Natural killer cell (primary cell): ENCODE measurements around the gene ZSWIM9. TPM values are rescaled to one million over a fixed set of nuclear protein-coding genes. Genes with fewer than 3 reads are reported as not detected.

Experiments used
- ATAC-seq, 3 donors: fragments of 150-1000 bp in 2 of 3; fragments of 200-7000 bp in 1 of 3; cut with Tn5 transposase; 1 replicate in 1 of 3; 2 replicates in 2 of 3; pipeline ENCODE4 v1.10.0; 2021; ENCODE audit warnings: mild to moderate bottlenecking in 2 of 3, moderate library complexity in 2 of 3
- DNase-seq, 2 donors: peaks; one replicate each; pipeline versions ENCODE4 v3.0.0 to v3.0.0-alpha.2; 2013 to 2021; ENCODE audit warnings: mixed read lengths in 1 of 2
- H3K27ac ChIP-seq: one replicate; pipeline ENCODE4 v1.5.1; 2013; ENCODE audit warnings: mild to moderate bottlenecking, low read length
- H3K27me3 ChIP-seq: one replicate; pipeline ENCODE4 v1.6.1; 2013; ENCODE audit warnings: low read length; ENCODE audit not compliant: control insufficient read depth, insufficient read depth
- H3K36me3 ChIP-seq: one replicate; pipeline ENCODE4 v1.6.1; 2013; ENCODE audit warnings: low read length; ENCODE audit not compliant: control insufficient read depth, insufficient read depth
- H3K4me1 ChIP-seq: one replicate; pipeline ENCODE4 v1.6.1; 2013; ENCODE audit warnings: low read length; ENCODE audit not compliant: control insufficient read depth, insufficient read depth
- H3K4me3 ChIP-seq: one replicate; pipeline ENCODE4 v1.5.1; 2013; ENCODE audit warnings: low read length
- H3K9me3 ChIP-seq: one replicate; pipeline ENCODE4 v1.6.1; 2013; ENCODE audit warnings: low read length; ENCODE audit not compliant: control insufficient read depth, insufficient read depth
- H3K27ac Mint-ChIP-seq, 2 donors: one replicate each; pipeline ENCODE4 v1.8.0; 2022; ENCODE audit warnings: mild to moderate bottlenecking in 2 of 2, mixed read lengths in 2 of 2, moderate library complexity in 1 of 2
- H3K27me3 Mint-ChIP-seq, 2 donors: one replicate each; pipeline ENCODE4 v1.8.0; 2022; ENCODE audit warnings: low read depth in 2 of 2, mixed read lengths in 2 of 2
- H3K36me3 Mint-ChIP-seq: one replicate; pipeline ENCODE4 v1.8.0; 2022; ENCODE audit warnings: mixed read lengths
- H3K4me1 Mint-ChIP-seq, 2 donors: one replicate each; pipeline ENCODE4 v1.8.0; 2022; ENCODE audit warnings: mixed read lengths in 2 of 2
- H3K4me3 Mint-ChIP-seq: one replicate; pipeline ENCODE4 v1.8.0; 2022; ENCODE audit warnings: mild to moderate bottlenecking, moderate library complexity, mixed read lengths
- H3K9me3 Mint-ChIP-seq, 2 donors: one replicate each; pipeline ENCODE4 v1.8.0; 2022; ENCODE audit warnings: mixed read lengths in 2 of 2
- WGBS: methylation state at CpG from one replicate; pipeline ENCODE4 v1.1.7; 2013; ENCODE audit warnings: missing lambda C conversion rate; ENCODE audit not compliant: insufficient coverage; 5-methylcytosine and 5-hydroxymethylcytosine counted together
- intact Hi-C: fragments of 100-400 bp; cut with micrococcal nuclease; formaldehyde crosslinking; loops from one replicate; pipeline ENCODE4 v1.14.2; 2022
- total RNA-seq, 4 donors: library from RNA; stranded (reverse); fragments of 120-200 nt in 1 of 4; gene quantifications; one replicate each; pipeline versions ENCODE4 v1.2.3 to v1.2.4, GENCODE V29; 2013 to 2022
- TF ChIP-seq, protein P1 (sequence below): fragments of 200-600 bp; IDR thresholded peaks from one replicate; pipeline ENCODE4 v1.8.0; 2022; ENCODE audit warnings: antibody characterized with exemption

The ZSWIM9 gene
- total RNA-seq, 3 donors from 2014 or later (not counting 1 experiment from before 2014, with no cell fraction given), result 4.0 to 7.0 (median 5.4) TPM

DNA sequence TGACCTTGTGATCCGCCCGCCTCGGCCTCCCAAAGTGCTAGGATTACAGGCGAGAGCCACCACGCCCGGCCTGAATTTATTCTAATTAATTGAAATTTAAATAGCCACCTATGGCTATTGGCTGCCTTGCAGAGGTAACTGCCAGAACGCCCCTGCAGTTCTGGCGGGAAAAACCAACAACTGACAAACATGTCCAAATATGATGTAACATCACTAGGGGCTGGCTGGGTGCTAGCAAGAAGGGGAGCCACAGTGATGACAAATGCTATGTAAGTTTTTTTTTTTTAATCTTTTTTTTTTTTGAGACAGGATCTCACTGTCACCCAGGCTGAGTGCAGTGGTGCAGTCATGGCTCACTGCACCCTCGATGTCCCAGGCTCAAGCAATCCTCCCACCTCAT, 12.9 kb downstream of the ZSWIM9 start:
- Mint-ChIP-seq H3K27ac (no peak overlapping the region), H3K4me3 (no peak overlapping the region), H3K27me3 (no peaks in the 10 kb centered on the region), H3K9me3 (peaks cover 0 to 2% of the 10 kb centered on the region in 2 donors), H3K4me1 (no peaks in the 10 kb centered on the region), H3K36me3 (no peaks in the 10 kb centered on the region)
- Histone ChIP-seq H3K36me3 (peaks cover 2% of the 10 kb centered on the region), H3K27me3 (no peaks in the 10 kb centered on the region), H3K9me3 (no peaks in the 10 kb centered on the region), H3K27ac (no peak overlapping the region), H3K4me1 (no peaks in the 10 kb centered on the region), H3K4me3 (no peak overlapping the region)
- DNase-seq, result no peak
- ATAC-seq, result no peak
- TF ChIP-seq, protein P1, sequence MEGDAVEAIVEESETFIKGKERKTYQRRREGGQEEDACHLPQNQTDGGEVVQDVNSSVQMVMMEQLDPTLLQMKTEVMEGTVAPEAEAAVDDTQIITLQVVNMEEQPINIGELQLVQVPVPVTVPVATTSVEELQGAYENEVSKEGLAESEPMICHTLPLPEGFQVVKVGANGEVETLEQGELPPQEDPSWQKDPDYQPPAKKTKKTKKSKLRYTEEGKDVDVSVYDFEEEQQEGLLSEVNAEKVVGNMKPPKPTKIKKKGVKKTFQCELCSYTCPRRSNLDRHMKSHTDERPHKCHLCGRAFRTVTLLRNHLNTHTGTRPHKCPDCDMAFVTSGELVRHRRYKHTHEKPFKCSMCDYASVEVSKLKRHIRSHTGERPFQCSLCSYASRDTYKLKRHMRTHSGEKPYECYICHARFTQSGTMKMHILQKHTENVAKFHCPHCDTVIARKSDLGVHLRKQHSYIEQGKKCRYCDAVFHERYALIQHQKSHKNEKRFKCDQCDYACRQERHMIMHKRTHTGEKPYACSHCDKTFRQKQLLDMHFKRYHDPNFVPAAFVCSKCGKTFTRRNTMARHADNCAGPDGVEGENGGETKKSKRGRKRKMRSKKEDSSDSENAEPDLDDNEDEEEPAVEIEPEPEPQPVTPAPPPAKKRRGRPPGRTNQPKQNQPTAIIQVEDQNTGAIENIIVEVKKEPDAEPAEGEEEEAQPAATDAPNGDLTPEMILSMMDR, result no peak
- WGBS, result 94% methylated on average over 8 of the region's 9 CpGs
- intact Hi-C loops, result no loop called here

DNA sequence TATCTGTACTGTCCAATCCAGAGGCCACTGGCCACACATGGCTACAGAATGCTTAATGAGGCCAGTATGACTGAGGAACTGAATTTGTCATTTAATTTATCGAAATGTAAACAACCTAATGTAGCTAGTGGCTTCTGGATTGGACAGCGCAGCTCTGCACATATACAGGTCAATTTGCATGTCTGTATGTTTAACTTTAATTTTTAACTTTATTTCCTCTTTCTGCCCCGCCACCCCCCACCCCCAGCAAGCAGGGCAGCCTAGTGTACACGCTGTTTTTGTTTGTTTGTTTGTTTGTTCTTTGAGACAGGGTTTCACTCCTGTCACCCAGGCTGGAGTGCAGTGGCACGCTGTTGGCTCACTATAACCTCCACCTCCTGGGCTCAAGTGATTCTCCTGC, 15.5 kb downstream of the ZSWIM9 start:
- no peak for ATAC-seq

DNA sequence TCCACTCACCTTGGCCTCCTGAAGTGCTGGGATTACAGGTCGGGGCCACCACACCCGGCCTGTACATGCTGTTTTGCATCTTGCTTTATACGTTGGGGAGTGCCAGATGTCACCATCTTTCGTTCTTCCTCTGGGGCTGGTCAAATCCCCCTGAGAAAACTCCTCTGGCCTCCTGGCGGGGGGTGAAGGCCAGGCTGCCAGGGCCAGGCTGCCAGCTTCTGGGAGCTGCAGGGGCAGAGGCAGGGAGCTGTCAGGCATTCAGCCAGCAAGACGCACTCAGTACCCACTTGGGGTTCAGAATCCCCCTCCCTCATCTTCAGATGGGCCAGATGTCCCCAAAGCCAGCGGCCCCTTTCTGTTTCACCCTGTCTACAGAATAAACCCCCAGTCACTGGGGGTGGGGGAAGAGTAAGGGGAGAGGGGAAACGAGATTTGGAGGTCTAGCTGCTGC, 16.1 kb downstream of the ZSWIM9 start:
- Mint-ChIP-seq H3K4me3 (no peak overlapping the region), H3K36me3 (no peaks in the 10 kb centered on the region), H3K27ac (no peak overlapping the region), H3K27me3 (no peaks in the 10 kb centered on the region), H3K4me1 (no peaks in the 10 kb centered on the region), H3K9me3 (peaks cover 0 to 2% of the 10 kb centered on the region in 2 donors)
- no peak overlapping the region for H3K4me3 ChIP-seq
- ATAC-seq (no peak), DNase-seq (no peak)
- TF ChIP-seq, protein P1, result no peak
- no peaks in the 10 kb centered on the region for H3K9me3 ChIP-seq
- peaks cover 2% of the 10 kb centered on the region for H3K36me3 ChIP-seq
- no peaks in the 10 kb centered on the region for H3K4me1 ChIP-seq
- no peak overlapping the region for H3K27ac ChIP-seq
- intact Hi-C loops, result no loop called here
- WGBS, result 71% methylated on average over 7 of the region's 8 CpGs
- no peaks in the 10 kb centered on the region for H3K27me3 ChIP-seq

More for the DNA sequence above, 15.5 kb downstream of the ZSWIM9 start:
- no peak overlapping the region for H3K27ac Mint-ChIP-seq
- no peaks in the 10 kb centered on the region for H3K36me3 Mint-ChIP-seq
- peaks cover 2% of the 10 kb centered on the region for H3K36me3 ChIP-seq
- no peaks in the 10 kb centered on the region for H3K27me3 ChIP-seq
- DNase-seq, result no peak
- TF ChIP-seq, protein P1, result no peak
- H3K4me3 ChIP-seq, result no peak overlapping the region
- H3K9me3 Mint-ChIP-seq, result peaks cover 0 to 2% of the 10 kb centered on the region in 2 donors
- no peak overlapping the region for H3K27ac ChIP-seq
- WGBS, result 83% methylated on average over 3 of the region's 5 CpGs
- no peak overlapping the region for H3K4me3 Mint-ChIP-seq
- no peaks in the 10 kb centered on the region for H3K27me3 Mint-ChIP-seq
- no peaks in the 10 kb centered on the region for H3K9me3 ChIP-seq
- no peaks in the 10 kb centered on the region for H3K4me1 ChIP-seq
- H3K4me1 Mint-ChIP-seq, result no peaks in the 10 kb centered on the region
- intact Hi-C loops, result no loop called here

DNA sequence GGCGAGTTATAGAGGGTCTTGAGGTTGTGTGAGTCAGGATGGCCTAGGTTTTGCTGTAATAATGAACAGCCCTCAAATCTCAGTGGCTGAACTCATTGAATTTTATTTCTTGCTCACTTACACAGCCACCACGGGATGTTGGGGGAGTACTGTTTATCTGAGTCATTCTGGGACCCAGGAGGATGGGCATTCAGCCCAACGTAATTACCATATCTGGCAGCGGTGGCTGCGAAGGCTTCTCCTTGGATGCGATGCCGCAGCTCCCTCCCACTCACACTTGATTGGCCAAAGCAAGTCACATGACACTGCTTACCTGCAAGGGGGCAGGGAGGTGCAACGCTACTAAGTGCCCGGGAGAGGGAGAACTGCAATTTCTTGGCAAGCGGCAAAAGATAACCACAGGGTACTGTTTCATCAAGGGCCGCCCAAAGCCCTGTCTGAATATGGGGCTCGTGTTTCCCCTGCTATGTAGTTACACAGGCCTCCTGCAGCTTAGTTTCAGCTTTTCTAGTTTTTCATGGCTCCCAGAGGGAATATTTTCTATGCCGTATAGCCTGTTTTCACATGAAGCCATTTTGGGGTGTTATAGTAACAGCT, 19.9 kb downstream of the ZSWIM9 start:
- H3K4me1 Mint-ChIP-seq, result no peaks in the 10 kb centered on the region
- H3K4me1 ChIP-seq, result peaks cover 5% of the 10 kb centered on the region
- H3K36me3 Mint-ChIP-seq, result no peaks in the 10 kb centered on the region
- no peaks in the 10 kb centered on the region for H3K27me3 ChIP-seq
- TF ChIP-seq, protein P1, result no peak
- H3K27ac ChIP-seq, result no peak overlapping the region
- peak; percentile 81 to 88 (median 82) for ATAC-seq
- peak; percentile 34 to 67 for DNase-seq
- H3K9me3 Mint-ChIP-seq, result no peaks in the 10 kb centered on the region
- H3K27me3 Mint-ChIP-seq, result no peaks in the 10 kb centered on the region
- no peak overlapping the region for H3K4me3 Mint-ChIP-seq
- peaks cover 2% of the 10 kb centered on the region for H3K36me3 ChIP-seq
- 86% methylated on average over 12 of the region's 13 CpGs for WGBS
- intact Hi-C loops, result no loop called here
- H3K9me3 ChIP-seq, result no peaks in the 10 kb centered on the region
- no peak overlapping the region for H3K4me3 ChIP-seq
- H3K27ac Mint-ChIP-seq, result no peak overlapping the region
